Measurements from ENCODE around the gene EPO.
"Not testable (repeated sequence)": the region's sequence is repeated elsewhere in the genome, so short reads cannot be mapped to it uniquely, and the experiment has no call there.

The EPO gene

GRCh38 chr7:100683659-100684533, 36.4 kb upstream of the EPO start:
- DNase-seq (ENCODE audit: low read depth), result no peak

- DNase-seq (ENCODE audit: low read depth), result no peak
These were observed 35.7 kb upstream of the EPO start for GRCh38 chr7:100684534-100685042.

GRCh38 chr7:100685049-100685605, 35.1 kb upstream of the EPO start:
- DNase-seq (ENCODE audit: low read depth), result no peak

GRCh38 chr7:100685631-100686145, 34.6 kb upstream of the EPO start:
- no peak for DNase-seq (ENCODE audit: low read depth)

GRCh38 chr7:100686201-100686821, 34.0 kb upstream of the EPO start:
- no peak for DNase-seq (ENCODE audit: low read depth)

- DNase-seq (ENCODE audit: low read depth), result no peak
These were observed 33.5 kb upstream of the EPO start for GRCh38 chr7:100686822-100687211.

GRCh38 chr7:100687261-100687660, 33.0 kb upstream of the EPO start:
- no peak for DNase-seq (ENCODE audit: low read depth)

GRCh38 chr7:100687751-100688300, 32.4 kb upstream of the EPO start:
- no peak for DNase-seq (ENCODE audit: low read depth)

- DNase-seq (ENCODE audit: low read depth), result no peak
These were observed 31.9 kb upstream of the EPO start for GRCh38 chr7:100688326-100688860.

- DNase-seq (ENCODE audit: low read depth), result no peak
These were observed 30.8 kb upstream of the EPO start for GRCh38 chr7:100689230-100690135.

GRCh38 chr7:100691676-100692577, 28.3 kb upstream of the EPO start:
- DNase-seq (ENCODE audit: low read depth), result no peak

- DNase-seq (ENCODE audit: low read depth), result no peak
These were observed 27.7 kb upstream of the EPO start for GRCh38 chr7:100692578-100692961.

- DNase-seq (ENCODE audit: low read depth), result no peak
These were observed 26.8 kb upstream of the EPO start for GRCh38 chr7:100693312-100694097.

- no peak for DNase-seq (ENCODE audit: low read depth)
These were observed 26.0 kb upstream of the EPO start, which contains the start of gene GIGYF1 for GRCh38 chr7:100694098-100694745. GIGYF1 (minus strand) TSS chr7:100694250; CDS start chr7:100688238, 6,012 bp downstream.

- no peak for DNase-seq (ENCODE audit: low read depth)
These were observed 24.1 kb upstream of the EPO start for GRCh38 chr7:100696123-100696521.

- no peak for DNase-seq (ENCODE audit: low read depth)
These were observed 21.2 kb upstream of the EPO start for GRCh38 chr7:100699018-100699417.

- not testable (repeated sequence) for DNase-seq (ENCODE audit: low read depth)
These were observed 19.2 kb upstream of the EPO start for GRCh38 chr7:100701089-100701488.

GRCh38 chr7:100705320-100705752, 14.9 kb upstream of the EPO start:
- no peak for DNase-seq (ENCODE audit: low read depth)
